Fibroblast of pulmonary artery (primary cell): ENCODE measurements around the gene MRPS7.
A peak's percentile ranks its signal among the peaks of the same experiment; 100 is the strongest.
"Not testable (repeated sequence)": the region's sequence is repeated elsewhere in the genome, so short reads cannot be mapped to it uniquely, and the experiment has no call there.

Experiments used
- DNase-seq: peaks from one replicate; pipeline ENCODE4 v3.0.0-alpha.2; 2010; ENCODE audit warnings: low read depth
- H3K4me3 ChIP-seq: replicated peaks from 2 replicates; pipeline ENCODE4 v1.5.1; 2011; ENCODE audit warnings: low read depth, mild to moderate bottlenecking, control low read depth, low read length, moderate library complexity
- CTCF ChIP-seq: IDR thresholded peaks from 2 replicates; pipeline ENCODE4 v1.5.1; 2011; ENCODE audit warnings: mild to moderate bottlenecking, control low read depth, low read length, inconsistent platforms; ENCODE audit errors: missing control alignments

The MRPS7 gene

GRCh38 chr17:75272848-75273184 is 11.1 kb downstream of the MRPS7 start:
- H3K4me3 ChIP-seq: no peak overlapping the region
- no peak for DNase-seq
- TF ChIP-seq CTCF: no peak

GRCh38 chr17:75273977-75274708 is 12.5 kb downstream of the MRPS7 start:
- H3K4me3 ChIP-seq: no peak overlapping the region
- DNase-seq: peak; percentile 78
- no peak for TF ChIP-seq CTCF

- TF ChIP-seq CTCF: no peak
- H3K4me3 ChIP-seq: no peak overlapping the region
- DNase-seq: no peak
These were observed 16.0 kb downstream of the MRPS7 start for GRCh38 chr17:75277664-75278071.

GRCh38 chr17:75280189-75280588 is 18.5 kb downstream of the MRPS7 start:
- not testable (repeated sequence) for DNase-seq

GRCh38 chr17:75285123-75285522 is 23.4 kb downstream of the MRPS7 start:
- no peak for DNase-seq
- H3K4me3 ChIP-seq: no peak overlapping the region
- no peak for TF ChIP-seq CTCF

More at GRCh38 chr17:75280189-75280588, 18.5 kb downstream of the MRPS7 start:
- not testable (repeated sequence) for H3K4me3 ChIP-seq

GRCh38 chr17:75287221-75287620 is 25.5 kb downstream of the MRPS7 start:
- TF ChIP-seq CTCF: no peak
- DNase-seq: no peak
- H3K4me3 ChIP-seq: no peak overlapping the region

GRCh38 chr17:75288359-75288758 is 26.7 kb downstream of the MRPS7 start:
- DNase-seq: no peak
- peak overlapping the region; percentile 73 for H3K4me3 ChIP-seq

More at GRCh38 chr17:75288359-75288758, 26.7 kb downstream of the MRPS7 start:
- TF ChIP-seq CTCF: no peak
